SH-SY5Y (cell line): ENCODE measurements around the gene XYLT2.

Experiments used
- GATA2 ChIP-seq: IDR thresholded peaks from 2 replicates; pipeline ENCODE4 v1.6.1; 2011; ENCODE audit warnings: mild to moderate bottlenecking, low read depth, low read length
- GATA3 ChIP-seq: IDR thresholded peaks from 2 replicates; pipeline ENCODE4 v1.6.1; 2011; ENCODE audit warnings: low read depth, mild to moderate bottlenecking, low read length, moderate library complexity

DNA sequence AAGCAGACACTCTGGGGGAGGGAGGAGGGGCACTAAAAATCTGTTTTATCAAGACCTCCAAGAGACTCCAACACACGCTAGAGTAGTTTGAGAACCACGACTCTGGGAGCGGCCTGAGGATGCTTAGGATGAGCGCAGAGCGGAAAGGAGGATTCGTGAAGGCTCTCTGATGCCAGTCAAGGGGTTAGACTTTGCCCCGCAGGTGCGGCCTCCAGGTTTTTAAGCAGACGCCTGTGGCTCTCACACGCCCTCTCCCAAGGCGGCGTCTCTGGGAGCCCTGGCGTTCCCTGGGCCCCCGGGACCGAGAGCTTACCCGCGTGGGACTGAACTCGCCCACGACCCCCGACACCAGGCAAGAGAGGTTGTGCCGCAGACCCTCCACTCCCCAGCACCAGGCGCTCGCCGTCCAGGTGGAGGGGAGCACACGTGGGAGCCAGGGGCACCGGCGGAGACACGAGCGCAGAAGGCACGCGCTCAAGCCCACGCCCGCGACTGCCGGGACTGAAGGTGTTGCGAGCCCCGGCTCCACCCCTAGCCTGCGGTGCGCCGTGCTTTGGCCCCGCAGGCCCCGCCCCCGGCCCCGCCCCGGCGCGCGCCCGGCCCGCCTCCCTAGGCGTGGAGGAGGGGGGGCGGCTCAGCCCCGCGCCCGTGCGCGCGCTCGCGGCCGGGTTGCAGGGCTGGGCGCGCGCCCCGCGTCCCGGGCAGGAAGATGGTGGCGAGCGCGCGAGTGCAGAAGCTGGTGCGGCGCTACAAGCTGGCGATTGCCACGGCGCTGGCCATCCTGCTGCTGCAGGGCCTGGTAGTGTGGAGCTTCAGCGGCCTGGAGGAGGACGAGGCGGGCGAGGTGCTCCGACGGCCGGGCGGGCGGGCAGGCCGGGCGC lies at the start of gene XYLT2:
- TF ChIP-seq GATA2 (no peak), GATA3 (no peak)
